Measurements from ENCODE around the gene RYR1.
"Not testable (repeated sequence)": the region's sequence is repeated elsewhere in the genome, so short reads cannot be mapped to it uniquely, and the experiment has no call there.

RYR1 gene

DNA sequence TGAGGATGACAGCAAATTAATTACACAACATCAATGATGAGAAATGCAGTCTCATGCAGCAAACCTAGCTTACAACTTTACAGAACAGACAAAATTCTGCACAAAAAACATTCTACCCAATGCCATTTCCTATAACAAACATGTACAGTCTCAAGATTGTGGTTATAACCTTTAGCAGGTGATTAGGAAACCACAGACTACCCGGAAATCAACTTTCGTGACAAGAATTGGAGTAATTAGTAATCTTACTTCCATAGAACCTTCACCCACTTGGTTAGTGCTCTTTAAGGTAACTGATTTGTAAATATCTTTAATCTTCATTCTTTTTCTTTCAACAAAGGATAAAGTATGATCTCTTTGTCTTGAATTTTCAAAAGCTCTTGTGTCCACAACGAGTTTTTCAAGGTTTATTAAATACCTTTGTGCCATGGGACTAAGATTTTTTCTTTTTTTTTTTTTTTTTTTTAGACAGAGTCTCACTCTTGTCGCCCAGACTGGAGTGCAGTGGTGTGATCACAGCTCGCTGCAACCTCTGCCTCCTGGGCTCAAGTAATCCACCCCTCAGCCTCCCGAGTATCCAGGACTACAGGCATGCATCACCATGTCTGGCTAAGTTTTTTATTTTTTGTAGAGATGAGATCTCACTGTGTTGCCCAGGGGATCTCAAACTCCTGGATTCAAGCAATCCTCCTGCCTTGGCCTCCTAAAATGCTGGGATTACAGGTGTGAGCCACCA, 105.5 kb downstream of the RYR1 start:
- DNase-seq (ENCODE audit: low spot score) = no peak

GRCh38 chr19:38539751-38540150, 106.3 kb downstream of the RYR1 start:
- DNase-seq (ENCODE audit: low spot score) = no peak

GRCh38 chr19:38542040-38542439, 108.5 kb downstream of the RYR1 start:
- no peak for DNase-seq (ENCODE audit: low spot score)

DNA sequence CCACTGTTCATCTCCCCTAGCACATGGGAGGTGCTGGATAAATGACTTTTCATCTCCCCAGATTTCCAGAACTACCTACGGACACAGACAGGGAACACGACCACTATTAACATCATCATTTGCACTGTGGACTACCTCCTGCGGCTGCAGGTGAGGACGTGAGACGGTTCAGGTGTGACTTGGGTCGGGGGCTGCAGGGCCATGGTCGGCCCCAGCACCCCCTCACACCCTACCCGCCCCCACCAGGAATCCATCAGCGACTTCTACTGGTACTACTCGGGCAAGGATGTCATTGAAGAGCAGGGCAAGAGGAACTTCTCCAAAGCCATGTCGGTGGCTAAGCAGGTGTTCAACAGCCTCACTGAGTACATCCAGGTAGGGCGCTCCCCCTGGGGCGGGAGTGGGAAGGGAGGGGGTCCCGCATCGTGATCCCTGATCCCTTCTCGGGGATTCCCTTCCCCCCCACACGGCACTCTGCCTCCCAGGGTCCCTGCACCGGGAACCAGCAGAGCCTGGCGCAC, 109.9 kb downstream of the RYR1 start:
- DNase-seq (ENCODE audit: low spot score) = no peak

GRCh38 chr19:38543807-38544568, 110.5 kb downstream of the RYR1 start:
- peak; percentile 66 for DNase-seq (ENCODE audit: low spot score)

GRCh38 chr19:38544569-38545315, 111.3 kb downstream of the RYR1 start:
- DNase-seq (ENCODE audit: low spot score) = no peak

GRCh38 chr19:38545596-38545995, 112.1 kb downstream of the RYR1 start:
- DNase-seq (ENCODE audit: low spot score) = no peak

- DNase-seq (ENCODE audit: low spot score) = no peak
These were observed 113.9 kb downstream of the RYR1 start for GRCh38 chr19:38547421-38547820.

- DNase-seq (ENCODE audit: low spot score) = no peak
These were observed 115.6 kb downstream of the RYR1 start for GRCh38 chr19:38549061-38549460.

DNA sequence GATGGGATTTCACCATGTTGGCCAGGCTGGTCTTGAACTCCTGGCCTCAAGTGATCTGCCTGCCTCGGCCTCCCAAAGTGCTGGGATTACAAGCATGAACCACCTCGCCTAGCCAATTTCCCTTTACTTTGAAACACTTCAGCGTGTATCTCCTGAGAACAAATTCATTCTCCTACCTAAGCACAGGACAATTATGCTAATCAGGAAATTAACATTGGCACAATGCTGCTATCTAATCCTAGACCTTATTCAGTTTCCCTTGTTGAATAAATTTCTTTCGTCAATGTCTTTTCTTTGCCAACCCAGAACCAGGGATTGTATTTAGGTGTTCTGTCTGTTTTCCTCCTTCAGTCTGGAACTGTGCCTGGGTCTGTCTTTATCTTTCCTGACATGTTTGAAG, 116.5 kb downstream of the RYR1 start:
- no peak for DNase-seq (ENCODE audit: low spot score)

DNA sequence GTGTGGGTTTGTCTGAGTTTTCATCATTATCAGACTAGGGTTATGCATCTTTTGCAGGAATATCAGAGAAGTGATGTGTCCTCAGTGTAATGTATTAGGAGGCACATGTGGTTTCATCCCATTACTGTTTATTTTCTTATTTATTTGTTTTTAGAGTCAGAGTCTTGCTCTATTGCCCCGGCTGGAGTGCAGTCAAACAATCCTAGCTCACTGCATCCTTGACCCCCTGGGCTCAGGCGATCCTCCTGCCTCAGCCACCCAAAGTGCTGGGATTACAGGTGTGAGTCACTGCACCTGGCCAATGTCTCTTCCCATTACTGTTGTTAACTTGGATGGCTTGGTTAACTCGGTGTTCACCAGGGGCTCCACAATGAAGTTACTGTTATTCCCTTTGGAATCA, 116.9 kb downstream of the RYR1 start:
- no peak for DNase-seq (ENCODE audit: low spot score)

GRCh38 chr19:38551450-38551813, 117.9 kb downstream of the RYR1 start:
- no peak for DNase-seq (ENCODE audit: low spot score)

- DNase-seq (ENCODE audit: low spot score) = not testable (repeated sequence)
These were observed 119.7 kb downstream of the RYR1 start for GRCh38 chr19:38553239-38553638.

DNA sequence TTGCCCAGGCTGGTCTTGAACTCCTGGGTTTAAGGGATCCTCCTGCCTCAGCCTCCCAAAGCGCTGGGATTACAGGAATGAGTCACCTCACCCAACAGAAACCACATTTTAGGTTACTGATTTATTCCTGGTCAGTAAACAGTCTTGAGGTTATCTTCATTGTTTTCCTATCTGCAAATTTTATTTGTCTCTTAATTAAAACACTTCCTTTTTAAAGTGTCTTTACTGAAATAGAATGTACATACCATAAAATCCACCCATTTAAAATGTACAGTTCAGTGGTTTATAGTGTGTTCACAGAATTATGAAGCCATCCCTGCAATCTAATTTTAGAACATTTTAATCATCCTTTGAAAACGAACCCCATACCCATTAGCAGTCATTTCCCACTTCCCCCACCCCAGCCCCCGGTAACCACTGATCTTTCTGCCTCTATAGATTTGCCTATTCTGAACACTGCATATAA, 121.2 kb downstream of the RYR1 start:
- DNase-seq (ENCODE audit: low spot score) = no peak

- no peak for DNase-seq (ENCODE audit: low spot score)
These were observed 121.7 kb downstream of the RYR1 start for GRCh38 chr19:38555200-38555599.

DNA sequence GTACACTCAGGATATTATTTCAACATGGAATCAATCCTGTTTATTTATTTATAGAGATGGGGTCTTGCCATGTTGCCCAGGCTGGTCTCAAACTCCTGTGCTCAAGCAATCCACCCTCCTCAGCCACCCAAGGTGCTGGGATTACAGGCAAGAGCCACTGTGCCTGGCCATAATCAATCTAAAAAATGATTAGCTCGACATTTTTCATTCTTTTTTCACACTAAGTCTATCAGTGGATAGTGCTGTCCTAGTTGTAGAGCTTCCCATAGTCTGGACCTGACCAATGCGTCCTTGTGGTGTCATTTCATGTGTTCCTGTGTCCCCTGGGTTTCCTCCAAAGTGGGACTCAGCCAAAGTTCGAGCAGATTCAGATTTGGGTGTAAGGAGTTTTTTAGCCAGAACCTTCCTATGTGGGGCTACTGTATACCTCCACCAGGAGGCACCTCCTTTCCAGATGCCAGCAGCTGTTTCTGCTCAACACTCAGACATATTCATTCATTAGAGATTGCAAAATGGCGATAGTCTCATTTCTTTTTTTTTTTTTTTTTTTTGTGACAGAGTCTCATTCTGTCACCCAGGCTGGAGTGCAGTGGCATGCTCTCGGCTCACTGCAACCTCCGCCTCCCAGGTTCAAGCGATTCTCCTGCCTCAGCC, 123.2 kb downstream of the RYR1 start:
- no peak for DNase-seq (ENCODE audit: low spot score)

DNA sequence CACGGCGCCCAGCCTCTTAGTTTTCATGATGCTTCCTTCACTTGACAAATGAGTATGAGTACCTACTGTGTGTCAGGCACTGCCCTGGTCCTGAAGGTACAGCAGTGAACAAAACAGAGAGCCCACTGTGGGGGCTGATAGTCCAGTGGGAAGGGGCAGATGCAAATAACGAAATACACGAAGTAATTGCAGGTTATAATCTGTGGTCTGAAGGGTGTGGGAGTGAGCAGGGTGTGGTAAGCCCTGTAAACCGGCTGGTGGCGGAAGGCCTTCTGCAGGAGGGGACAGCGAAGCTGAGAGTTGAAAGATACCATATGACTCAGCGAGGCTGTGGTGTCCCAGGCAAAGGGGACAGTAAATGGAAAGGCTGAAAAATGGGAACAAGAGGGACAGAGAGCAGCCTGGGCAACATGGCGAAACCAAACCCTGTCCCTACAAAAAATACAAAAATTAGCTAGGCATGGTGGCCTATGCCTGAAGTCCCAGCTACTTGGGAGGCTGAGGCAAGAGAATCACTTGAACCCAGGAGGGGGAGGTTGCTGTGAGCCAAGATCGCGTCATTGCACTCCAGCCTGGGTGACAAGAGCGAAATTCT, 123.8 kb downstream of the RYR1 start:
- DNase-seq (ENCODE audit: low spot score) = no peak

- not testable (repeated sequence) for DNase-seq (ENCODE audit: low spot score)
These were observed 125.4 kb downstream of the RYR1 start for GRCh38 chr19:38558933-38559332.

DNA sequence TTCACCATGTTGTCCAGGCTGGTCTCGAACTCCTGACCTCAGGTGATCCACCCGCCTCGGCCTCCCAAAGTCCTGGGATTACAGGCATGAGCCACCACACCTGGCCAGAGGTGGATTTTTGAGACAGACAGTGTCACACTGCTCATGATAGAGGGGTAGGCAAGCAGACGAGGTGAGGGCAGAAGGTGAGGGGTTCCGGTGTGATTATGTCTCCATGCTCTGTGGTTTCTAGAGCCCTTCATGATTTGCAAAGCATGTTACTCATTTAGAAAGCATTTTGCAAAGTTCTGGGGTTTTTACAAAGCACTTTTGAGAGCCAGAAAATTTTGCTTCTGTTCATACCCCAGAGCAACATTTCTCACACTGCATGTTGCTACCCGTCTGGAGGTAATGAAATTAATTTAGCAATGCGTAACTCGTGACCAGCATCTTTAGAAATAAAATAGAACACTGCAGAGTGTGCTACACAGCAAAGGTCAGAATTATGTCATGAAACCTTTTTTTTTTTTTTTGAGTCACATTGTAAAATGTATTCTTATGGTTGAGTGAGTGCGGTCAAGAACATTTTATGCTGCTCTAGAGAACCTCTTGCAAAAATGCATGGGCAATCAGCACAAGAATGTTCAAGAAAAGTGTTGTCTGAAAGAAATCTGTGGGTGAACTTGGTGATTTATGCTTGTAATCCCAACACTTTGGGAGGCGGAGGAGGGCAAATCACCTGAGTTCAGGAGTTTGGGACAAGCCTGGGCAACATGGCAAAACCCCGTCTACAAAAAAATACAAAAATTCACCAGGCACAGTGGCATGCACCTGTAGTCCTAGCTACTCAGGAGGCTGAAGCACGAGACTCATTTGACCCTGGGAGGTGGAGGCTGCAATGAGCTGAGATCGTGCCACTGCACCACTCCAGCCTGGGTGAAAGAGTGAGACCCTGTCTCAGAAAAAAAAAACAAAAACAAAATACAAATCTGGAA, 126.2 kb downstream of the RYR1 start:
- DNase-seq (ENCODE audit: low spot score) = no peak

- no peak for DNase-seq (ENCODE audit: low spot score)
These were observed 127.6 kb downstream of the RYR1 start for GRCh38 chr19:38561053-38561606.

Measured in HuH-7 (cell line).